PC-9 (cell line): Measurements from ENCODE around the gene METRN.

Experiments used
- CTCF ChIP-seq: fragments of 200-600 bp; sonication (generic); conservative IDR thresholded peaks from 2 replicates; pipeline ENCODE4 v1.6.1; 2017; ENCODE audit warnings: mixed run types, antibody characterized with exemption, mild to moderate bottlenecking, moderate library complexity
- EZH2 ChIP-seq: fragments of 200-600 bp; sonication (generic); IDR thresholded peaks from 2 replicates; pipeline ENCODE4 v1.8.0; 2017; ENCODE audit warnings: antibody characterized with exemption, low read depth

- TF ChIP-seq CTCF (no peak), EZH2 (no peak)
Observed at GRCh38 chr16:693364-693763, 21.6 kb upstream of the METRN start.
